Smooth muscle cell (in vitro differentiated cells): ENCODE results near the gene PIGZ. TPM values are rescaled to one million over a fixed set of nuclear protein-coding genes. Genes with fewer than 3 reads are reported as not detected.

Experiments used
- DNase-seq: peaks from one replicate; lab custom pipeline; 2025; ENCODE audit not compliant: unreplicated experiment; lab: John Stamatoyannopoulos, UW
- H2AFZ ChIP-seq: fragments of 200-600 bp; sonication (generic); 2 replicates; pipeline ENCODE4 v1.6.0; 2016; ENCODE audit warnings: antibody characterized with exemption, low read depth, mild to moderate bottlenecking
- H3F3A ChIP-seq: fragments of 200-600 bp; sonication (generic); 2 replicates; pipeline ENCODE4 v1.6.0; 2017; ENCODE audit warnings: antibody characterized with exemption, low read depth
- H3K27ac ChIP-seq: fragments of 200-600 bp; sonication (generic); 2 replicates; pipeline ENCODE4 v1.5.1; 2016; ENCODE audit warnings: low read depth, mild to moderate bottlenecking
- H3K27me3 ChIP-seq: fragments of 200-600 bp; sonication (generic); 2 replicates; pipeline ENCODE4 v1.6.1; 2016; ENCODE audit warnings: low read depth, mild to moderate bottlenecking
- H3K36me3 ChIP-seq: fragments of 200-600 bp; sonication (generic); 2 replicates; pipeline ENCODE4 v1.5.1; 2016; ENCODE audit warnings: low read depth
- H3K4me1 ChIP-seq: fragments of 200-600 bp; sonication (generic); 2 replicates; pipeline ENCODE4 v1.5.1; 2016; ENCODE audit warnings: low read depth
- H3K4me2 ChIP-seq: fragments of 200-600 bp; sonication (generic); 2 replicates; pipeline ENCODE4 v1.6.0; 2016; ENCODE audit warnings: mild to moderate bottlenecking
- H3K4me3 ChIP-seq: fragments of 200-600 bp; sonication (generic); 2 replicates; pipeline ENCODE4 v1.5.1; 2016; ENCODE audit warnings: mild to moderate bottlenecking
- H3K79me2 ChIP-seq: fragments of 200-600 bp; sonication (generic); 2 replicates; pipeline ENCODE4 v1.6.0; 2016; ENCODE audit warnings: low read depth, mild to moderate bottlenecking
- H3K9ac ChIP-seq: fragments of 200-600 bp; sonication (generic); 2 replicates; pipeline ENCODE4 v1.6.0; 2016; ENCODE audit warnings: low read depth
- H3K9me3 ChIP-seq: fragments of 200-600 bp; sonication (generic); replicated peaks from 2 replicates; pipeline ENCODE4 v1.5.1; 2016; ENCODE audit warnings: low read depth
- H4K20me1 ChIP-seq: fragments of 200-600 bp; sonication (generic); 2 replicates; pipeline ENCODE4 v1.6.0; 2016; ENCODE audit warnings: low read depth
- CTCF ChIP-seq: fragments of 200-600 bp; sonication (generic); IDR thresholded peaks from 2 replicates; pipeline ENCODE4 v1.5.1; 2017; ENCODE audit warnings: borderline replicate concordance, mild to moderate bottlenecking, antibody characterized with exemption; ENCODE audit not compliant: insufficient read depth, poor library complexity, severe bottlenecking
- WGBS: methylation state at CpG from one replicate; pipeline ENCODE4 v1.1.7; 2016; ENCODE audit warnings: low lambda C conversion rate; 5-methylcytosine and 5-hydroxymethylcytosine counted together
- polyA plus RNA-seq: library from polyadenylated mRNA; unstranded; fragments of >200 nt; fragmentation: Nextera tagmentation; extraction: Ambion mirVana; gene quantifications from 2 replicates; pipeline ENCODE4 v1.2.1, GENCODE V29; 2016
- total RNA-seq: library from RNA; depleted of rRNA; stranded (reverse); fragments of >200 nt; gene quantifications from 2 replicates; pipeline ENCODE4 v1.2.3, GENCODE V29; 2014

PIGZ gene
- total and polyA plus RNA-seq, 2 experiments from 2014 or later = 2.6 to 3.0 TPM

DNA sequence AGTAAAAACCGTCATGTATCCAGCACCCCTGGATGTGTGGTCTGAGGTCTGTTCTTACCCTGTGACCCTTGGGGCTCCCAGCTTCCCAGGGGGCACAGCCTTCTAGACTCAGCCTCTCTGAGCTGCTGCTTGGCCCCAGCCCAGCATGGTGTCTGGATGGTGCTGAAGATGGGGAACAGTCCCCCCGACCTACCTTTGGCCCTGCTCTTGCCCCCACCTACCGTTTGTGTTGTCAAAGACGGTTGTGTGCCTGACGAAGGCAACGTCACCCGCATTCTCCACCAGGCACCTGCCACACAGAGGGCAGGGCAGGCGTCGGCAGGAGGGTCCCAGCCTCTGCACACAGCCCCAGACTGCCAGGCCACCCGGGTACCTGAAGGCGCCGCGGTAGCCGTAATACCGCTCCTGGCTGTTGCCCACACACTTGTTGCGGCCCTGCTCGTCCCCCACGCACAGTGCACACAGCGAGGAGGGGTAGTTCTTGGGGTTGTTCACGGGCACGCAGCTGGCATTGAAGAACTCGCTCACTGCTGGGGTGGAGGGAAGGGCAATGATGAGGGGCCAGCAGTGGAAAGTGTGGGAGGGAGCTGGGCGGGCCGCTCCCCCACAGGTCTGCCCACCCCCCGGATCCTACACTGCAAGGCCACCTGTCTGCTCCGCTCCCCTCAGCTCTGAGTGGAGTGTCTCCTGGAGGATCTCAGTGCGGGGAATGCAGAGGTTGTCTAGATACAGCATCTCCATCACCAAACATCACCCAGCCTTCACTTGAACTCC is 40.0 kb upstream of the PIGZ start:
- Histone ChIP-seq H3K27ac (no peak overlapping the region), H2AFZ (no peak overlapping the region), H3F3A (no peaks in the 10 kb centered on the region), H4K20me1 (no peaks in the 10 kb centered on the region), H3K79me2 (no peaks in the 10 kb centered on the region), H3K9ac (no peak overlapping the region), H3K36me3 (no peaks in the 10 kb centered on the region), H3K4me2 (no peak overlapping the region), H3K4me3 (no peak overlapping the region), H3K27me3 (no peaks in the 10 kb centered on the region), H3K4me1 (no peaks in the 10 kb centered on the region), H3K9me3 (no peaks in the 10 kb centered on the region)
- WGBS = 95% methylated on average over 27 of the region's 27 CpGs
- DNase-seq = no peak
- TF ChIP-seq CTCF = no peak

DNA sequence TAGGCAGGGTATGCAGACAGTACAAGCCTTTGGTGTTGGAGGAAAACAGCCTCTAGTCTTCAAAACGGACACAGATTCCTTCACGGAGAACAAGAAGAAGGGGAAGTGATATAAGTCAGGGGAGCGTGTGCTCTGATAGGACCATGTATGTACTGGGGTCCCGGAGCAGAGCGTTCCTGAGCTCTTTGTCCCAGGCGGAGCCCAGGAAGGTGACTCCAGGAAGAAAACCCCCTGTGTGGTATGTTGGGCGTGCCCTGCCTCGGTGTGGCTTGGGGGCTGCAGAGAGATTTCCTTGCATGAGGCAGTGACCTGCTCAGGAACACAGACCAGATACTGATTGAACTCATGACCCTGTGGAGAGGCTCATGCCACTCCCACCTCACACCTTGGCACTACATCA is 39.3 kb upstream of the PIGZ start:
- TF ChIP-seq CTCF = no peak
- H3K9ac ChIP-seq = no peak overlapping the region
- H3K4me1 ChIP-seq = no peaks in the 10 kb centered on the region
- no peaks in the 10 kb centered on the region for H3K9me3 ChIP-seq
- no peak overlapping the region for H3K4me2 ChIP-seq
- 91% methylated on average over 8 of the region's 8 CpGs for WGBS
- H3K36me3 ChIP-seq = no peaks in the 10 kb centered on the region
- H3F3A ChIP-seq = no peaks in the 10 kb centered on the region
- no peak overlapping the region for H3K27ac ChIP-seq
- no peaks in the 10 kb centered on the region for H3K79me2 ChIP-seq
- no peak overlapping the region for H3K4me3 ChIP-seq
- no peaks in the 10 kb centered on the region for H4K20me1 ChIP-seq
- no peak for DNase-seq
- H3K27me3 ChIP-seq = no peaks in the 10 kb centered on the region
- H2AFZ ChIP-seq = no peak overlapping the region

DNA sequence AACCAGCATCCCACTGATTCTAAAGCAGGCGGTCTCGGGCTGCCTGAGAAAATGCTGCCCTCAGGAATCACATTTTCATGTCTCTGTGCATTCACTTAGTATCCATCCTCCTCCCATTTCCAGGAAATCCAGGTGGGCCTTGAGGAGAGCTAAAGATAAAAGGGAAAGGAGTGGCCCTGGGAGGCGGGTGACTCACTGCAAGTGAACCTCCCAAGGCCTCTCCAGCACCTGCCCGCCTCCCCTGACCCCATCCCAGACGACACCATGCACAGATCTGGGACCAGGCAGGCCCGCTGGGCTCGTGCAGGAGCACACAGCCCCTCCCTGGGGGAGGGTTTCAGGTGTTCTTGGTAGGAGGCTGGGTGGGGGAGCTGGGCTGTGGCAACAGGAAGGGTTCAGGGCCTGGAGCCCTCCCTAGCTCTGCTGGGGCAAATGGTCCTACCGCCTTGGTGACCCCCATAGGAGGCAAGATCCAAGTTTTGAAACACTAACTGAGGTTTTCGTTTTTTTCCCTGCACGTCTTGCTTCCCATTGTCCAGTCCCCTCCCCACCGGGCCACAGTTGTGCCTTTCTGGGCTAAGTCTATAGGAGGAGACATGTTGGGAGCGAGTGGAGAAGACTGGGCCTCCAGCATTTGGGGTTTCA is 38.8 kb upstream of the PIGZ start:
- no peak for TF ChIP-seq CTCF
- Histone ChIP-seq H3K27ac (no peak overlapping the region), H4K20me1 (no peaks in the 10 kb centered on the region), H3K4me2 (no peak overlapping the region), H3K79me2 (no peaks in the 10 kb centered on the region), H3K9me3 (no peaks in the 10 kb centered on the region), H3K36me3 (no peaks in the 10 kb centered on the region), H3K9ac (no peak overlapping the region), H3K4me1 (peaks cover 1% of the 10 kb centered on the region), H3K27me3 (no peaks in the 10 kb centered on the region), H2AFZ (no peak overlapping the region), H3F3A (no peaks in the 10 kb centered on the region), H3K4me3 (no peak overlapping the region)
- no peak for DNase-seq
- 77% methylated on average over 12 of the region's 12 CpGs for WGBS
